ENCODE measurements around the gene PDIA6. TPM values are rescaled to one million over a fixed set of nuclear protein-coding genes. Genes with fewer than 3 reads are reported as not detected.
A peak's percentile ranks its signal among the peaks of the same experiment; 100 is the strongest.

Gene PDIA6
- total RNA-seq, 1 experiment from 2014 or later = 149 TPM

DNA sequence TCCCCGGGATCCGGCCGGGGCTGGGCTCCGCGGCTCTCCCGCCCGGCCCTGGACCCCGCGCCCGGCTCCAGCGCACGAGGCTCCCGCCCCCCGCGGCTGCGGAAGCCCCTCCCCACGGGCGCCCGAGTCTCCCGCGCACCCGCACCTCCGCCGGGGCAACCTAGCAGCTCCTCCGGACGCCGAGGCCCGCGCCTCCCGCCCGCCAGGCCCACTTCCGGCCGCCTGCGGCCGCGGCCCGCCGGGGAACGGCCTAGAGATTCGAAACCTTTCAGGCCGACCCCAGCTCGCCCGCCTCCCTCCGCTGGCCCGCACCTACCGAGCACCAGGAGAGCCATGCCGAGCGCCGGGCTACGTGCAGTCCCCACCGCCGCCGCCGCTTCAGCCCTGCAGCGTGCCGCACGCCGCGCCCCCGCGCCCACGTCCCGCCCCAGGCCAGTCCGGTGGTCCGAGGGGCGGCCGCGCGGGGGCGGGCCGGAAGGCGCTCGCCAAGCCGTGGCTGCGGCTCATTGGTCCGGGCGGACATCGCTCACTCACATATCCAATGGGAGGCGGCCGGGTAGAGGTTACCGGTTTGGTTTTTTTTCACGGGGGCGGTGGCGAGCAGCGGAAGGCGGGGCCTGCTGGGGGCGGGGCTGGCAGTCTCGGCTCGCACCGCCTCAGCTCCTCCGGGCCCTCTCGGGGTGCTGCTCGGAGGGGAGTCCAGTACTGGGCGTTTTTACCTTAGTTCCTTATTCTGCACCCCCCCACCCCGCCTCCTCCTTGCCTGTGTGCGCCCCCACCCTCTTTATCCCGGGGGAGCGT, at the start of gene PDIA6 (continued):
- TF ChIP-seq EGR1 (IDR thresholded peaks at IDR 0.05; ENCODE audit: low read depth) (peak; percentile 94), ZFX (IDR thresholded peaks at IDR 0.05) (peak; percentile 90; the same call in 1 of the 2 replicates), SRF (IDR thresholded peaks at IDR 0.05; ENCODE audit: low read depth) (no peak)

DNA sequence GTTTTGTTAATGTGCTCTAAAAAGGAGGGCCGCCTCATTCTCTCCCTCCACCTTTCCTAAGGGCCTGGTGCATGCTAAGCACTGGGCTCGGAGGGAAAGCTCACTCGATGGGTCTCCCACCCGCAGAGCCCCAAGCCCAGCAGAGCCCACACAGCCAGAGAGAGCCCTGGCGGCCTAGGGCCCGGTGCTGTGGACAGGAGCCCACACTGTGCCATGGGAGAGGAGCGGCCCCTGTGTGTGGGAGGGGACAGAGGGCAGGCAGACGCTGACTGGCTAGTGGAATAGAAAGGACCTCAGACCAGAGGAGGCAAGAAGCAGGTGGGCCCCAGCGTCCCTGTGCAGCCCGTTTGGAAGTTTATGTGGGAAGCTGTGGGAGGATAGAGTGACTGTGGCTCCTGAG, 49.7 kb upstream of the PDIA6 start:
- CTCF ChIA-PET = interaction anchor here (0.7 kb wide), 1 partner anchor 27 kb away, joined by 3 read pairs; no protein-coding TSS in a partner anchor

More for the DNA sequence above, 49.7 kb upstream of the PDIA6 start:
- POLR2A ChIA-PET = no interaction called here
- BruUV-seq (replicated peaks) = no TSS peak
- no peaks in the 10 kb centered on the region for H3K79me2 ChIP-seq (ENCODE audit: insufficient read depth, low read length)
- no peaks in the 10 kb centered on the region for H3K9me3 ChIP-seq (ENCODE audit: control insufficient read depth in 1 of 2, insufficient read depth in 1 of 2, low read depth in 1 of 2, low read length in 2 of 2)
- DNase-seq (ENCODE audit: low read depth, low spot score) (no peak), ATAC-seq (no peak)
- no peak overlapping the region for H2AFZ ChIP-seq (ENCODE audit: low read depth, low read length, poor library complexity, severe bottlenecking)
- intact Hi-C loops (cut with micrococcal nuclease) = no loop called here
- H3K4me2 ChIP-seq (ENCODE audit: low read length) = no peak overlapping the region
- H4K20me1 ChIP-seq (ENCODE audit: insufficient read depth) = no peaks in the 10 kb centered on the region
- no peak overlapping the region for H3K4me3 ChIP-seq (replicated peaks in 1 of 2; ENCODE audit: low read depth in 1 of 2, low read length in 2 of 2)
- H3K27me3 ChIP-seq (ENCODE audit: insufficient read depth, low read length) = no peaks in the 10 kb centered on the region
- no peak overlapping the region for H3K9ac ChIP-seq (ENCODE audit: low read length)
- no peaks in the 10 kb centered on the region for H3K9me2 ChIP-seq (ENCODE audit: insufficient read depth)
- H3K36me3 ChIP-seq (ENCODE audit: control insufficient read depth in 1 of 2, insufficient read depth in 2 of 2, low read length in 2 of 2) = no peaks in the 10 kb centered on the region
- H3K27ac ChIP-seq (ENCODE audit: low read depth, low read length) = no peak overlapping the region
- H3K4me1 ChIP-seq (ENCODE audit: control insufficient read depth in 1 of 2, insufficient read depth in 2 of 2, low read length in 2 of 2) = no peaks in the 10 kb centered on the region
- RAD21 ChIA-PET (ENCODE audit: low non-redundant PET in 1 of 2, low total read pairs in 2 of 2, uncharacterized antibody in 2 of 2, unreplicated experiment in 2 of 2) = no interaction called here
- no peak for TF ChIP-seq YY1 (IDR thresholded peaks at IDR 0.05; ENCODE audit: extremely low read depth, insufficient replicate concordance, low read depth, low read length)
- no peak for TF ChIP-seq EZH2 (IDR thresholded peaks at IDR 0.05)
- no peak for TF ChIP-seq EZH2phosphoT487 (IDR thresholded peaks at IDR 0.05; ENCODE audit: borderline replicate concordance)
- TF ChIP-seq ZNF274 (IDR thresholded peaks at IDR 0.05; ENCODE audit: low read depth, low read length) = no peak
- TF ChIP-seq, protein P1, sequence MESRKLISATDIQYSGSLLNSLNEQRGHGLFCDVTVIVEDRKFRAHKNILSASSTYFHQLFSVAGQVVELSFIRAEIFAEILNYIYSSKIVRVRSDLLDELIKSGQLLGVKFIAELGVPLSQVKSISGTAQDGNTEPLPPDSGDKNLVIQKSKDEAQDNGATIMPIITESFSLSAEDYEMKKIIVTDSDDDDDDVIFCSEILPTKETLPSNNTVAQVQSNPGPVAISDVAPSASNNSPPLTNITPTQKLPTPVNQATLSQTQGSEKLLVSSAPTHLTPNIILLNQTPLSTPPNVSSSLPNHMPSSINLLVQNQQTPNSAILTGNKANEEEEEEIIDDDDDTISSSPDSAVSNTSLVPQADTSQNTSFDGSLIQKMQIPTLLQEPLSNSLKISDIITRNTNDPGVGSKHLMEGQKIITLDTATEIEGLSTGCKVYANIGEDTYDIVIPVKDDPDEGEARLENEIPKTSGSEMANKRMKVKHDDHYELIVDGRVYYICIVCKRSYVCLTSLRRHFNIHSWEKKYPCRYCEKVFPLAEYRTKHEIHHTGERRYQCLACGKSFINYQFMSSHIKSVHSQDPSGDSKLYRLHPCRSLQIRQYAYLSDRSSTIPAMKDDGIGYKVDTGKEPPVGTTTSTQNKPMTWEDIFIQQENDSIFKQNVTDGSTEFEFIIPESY (IDR thresholded peaks at IDR 0.05; ENCODE audit: extremely low read depth, insufficient replicate concordance, low read length) = no peak
- TF ChIP-seq POLR2A (IDR thresholded peaks at IDR 0.05; ENCODE audit: borderline replicate concordance, extremely low read depth, insufficient read depth, insufficient read length) = no peak
- TF ChIP-seq CEBPB (IDR thresholded peaks at IDR 0.05; ENCODE audit: low read depth) = no peak
- no peak for TF ChIP-seq EGR1 (IDR thresholded peaks at IDR 0.05; ENCODE audit: low read depth)
- TF ChIP-seq SRF (IDR thresholded peaks at IDR 0.05; ENCODE audit: low read depth) = no peak
- TF ChIP-seq JUND (IDR thresholded peaks at IDR 0.05) = no peak
- no peak for TF ChIP-seq FOSL1 (IDR thresholded peaks at IDR 0.05; ENCODE audit: low read depth)
- TF ChIP-seq, protein P2, sequence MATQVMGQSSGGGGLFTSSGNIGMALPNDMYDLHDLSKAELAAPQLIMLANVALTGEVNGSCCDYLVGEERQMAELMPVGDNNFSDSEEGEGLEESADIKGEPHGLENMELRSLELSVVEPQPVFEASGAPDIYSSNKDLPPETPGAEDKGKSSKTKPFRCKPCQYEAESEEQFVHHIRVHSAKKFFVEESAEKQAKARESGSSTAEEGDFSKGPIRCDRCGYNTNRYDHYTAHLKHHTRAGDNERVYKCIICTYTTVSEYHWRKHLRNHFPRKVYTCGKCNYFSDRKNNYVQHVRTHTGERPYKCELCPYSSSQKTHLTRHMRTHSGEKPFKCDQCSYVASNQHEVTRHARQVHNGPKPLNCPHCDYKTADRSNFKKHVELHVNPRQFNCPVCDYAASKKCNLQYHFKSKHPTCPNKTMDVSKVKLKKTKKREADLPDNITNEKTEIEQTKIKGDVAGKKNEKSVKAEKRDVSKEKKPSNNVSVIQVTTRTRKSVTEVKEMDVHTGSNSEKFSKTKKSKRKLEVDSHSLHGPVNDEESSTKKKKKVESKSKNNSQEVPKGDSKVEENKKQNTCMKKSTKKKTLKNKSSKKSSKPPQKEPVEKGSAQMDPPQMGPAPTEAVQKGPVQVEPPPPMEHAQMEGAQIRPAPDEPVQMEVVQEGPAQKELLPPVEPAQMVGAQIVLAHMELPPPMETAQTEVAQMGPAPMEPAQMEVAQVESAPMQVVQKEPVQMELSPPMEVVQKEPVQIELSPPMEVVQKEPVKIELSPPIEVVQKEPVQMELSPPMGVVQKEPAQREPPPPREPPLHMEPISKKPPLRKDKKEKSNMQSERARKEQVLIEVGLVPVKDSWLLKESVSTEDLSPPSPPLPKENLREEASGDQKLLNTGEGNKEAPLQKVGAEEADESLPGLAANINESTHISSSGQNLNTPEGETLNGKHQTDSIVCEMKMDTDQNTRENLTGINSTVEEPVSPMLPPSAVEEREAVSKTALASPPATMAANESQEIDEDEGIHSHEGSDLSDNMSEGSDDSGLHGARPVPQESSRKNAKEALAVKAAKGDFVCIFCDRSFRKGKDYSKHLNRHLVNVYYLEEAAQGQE (IDR thresholded peaks at IDR 0.05; ENCODE audit: low read depth) = no peak
- TF ChIP-seq POLR2AphosphoS5 (IDR thresholded peaks at IDR 0.05; ENCODE audit: low read depth, low read length) = no peak
- TF ChIP-seq, protein P3, sequence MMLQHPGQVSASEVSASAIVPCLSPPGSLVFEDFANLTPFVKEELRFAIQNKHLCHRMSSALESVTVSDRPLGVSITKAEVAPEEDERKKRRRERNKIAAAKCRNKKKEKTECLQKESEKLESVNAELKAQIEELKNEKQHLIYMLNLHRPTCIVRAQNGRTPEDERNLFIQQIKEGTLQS (IDR thresholded peaks at IDR 0.05) = no peak
